ENCODE measurements around the gene LDLRAD3. TPM values are rescaled to one million over a fixed set of nuclear protein-coding genes. Genes with fewer than 3 reads are reported as not detected.
A peak's percentile ranks its signal among the peaks of the same experiment; 100 is the strongest.

The LDLRAD3 gene
- polyA plus RNA-seq, 1 of the 3 experiments (the other 2 are of a cell fraction) = 10.6 TPM

DNA sequence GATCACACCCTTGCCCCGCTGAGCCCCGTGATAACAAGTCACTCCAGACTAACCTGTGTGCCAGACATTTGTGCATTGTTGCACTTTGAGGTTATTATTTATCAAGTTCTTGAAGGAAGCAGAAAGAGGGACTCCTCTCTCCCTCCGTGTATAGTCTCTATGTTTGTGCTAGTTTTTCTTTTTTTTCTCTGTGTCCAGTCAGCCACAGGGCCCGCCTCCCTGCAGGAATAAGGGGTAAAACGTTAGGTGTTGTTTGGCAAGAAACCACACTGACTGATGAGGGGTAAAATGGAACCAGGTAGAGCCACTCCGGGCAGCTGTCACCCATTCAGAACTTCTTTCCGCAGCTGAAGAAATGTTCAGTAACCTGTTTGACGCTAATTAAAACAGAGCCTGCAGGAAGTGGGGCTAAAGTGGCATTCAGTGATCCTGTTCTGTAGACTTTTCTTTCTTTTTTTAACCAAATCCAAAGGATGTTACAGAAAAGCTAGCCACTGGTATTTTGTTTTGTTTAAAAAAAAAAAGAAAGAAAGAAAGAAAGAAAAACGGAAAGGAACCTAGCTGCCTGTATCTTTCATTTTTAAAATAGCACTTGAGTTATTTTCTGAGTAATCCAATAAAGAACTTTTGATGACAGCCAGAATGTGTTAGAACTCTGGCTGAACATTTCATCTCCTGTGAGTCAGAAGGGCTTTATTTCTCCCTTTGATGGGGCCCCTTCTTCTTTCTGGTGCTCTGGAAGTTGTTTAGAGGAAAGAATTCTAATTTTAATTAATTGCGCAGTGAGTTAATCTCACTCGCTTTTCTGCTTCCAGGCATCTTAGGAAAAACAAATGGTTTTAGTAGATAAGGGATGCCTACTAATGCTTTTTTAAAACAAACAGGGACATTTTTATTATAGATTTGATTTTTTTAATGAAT, 287.2 kb downstream of the LDLRAD3 start:
- peaks cover 17% of the 10 kb centered on the region for H3F3A ChIP-seq (replicated peaks; ENCODE audit: insufficient read depth)
- no peaks in the 10 kb centered on the region for H3K27me3 ChIP-seq (ENCODE audit: insufficient read depth)
- H3K9me2 ChIP-seq = no peaks in the 10 kb centered on the region
- peaks cover 0 to 3% of the 10 kb centered on the region in 2 experiments for H3K36me3 ChIP-seq (replicated peaks in 1 of 2; ENCODE audit: control insufficient read depth in 1 of 2, insufficient read depth in 2 of 2, low read length in 1 of 2)
- no peak overlapping the region; a peak in 1 of 4 replicates for H3K4me3 ChIP-seq (ENCODE audit: low read depth in 2 of 2, low read length in 1 of 2)
- POLR2A ChIA-PET = interaction anchor here (0.5 to 1.2 kb wide), 2 partner anchors 18 to 509 kb away, joined by 3 read pairs; no protein-coding TSS in a partner anchor
- H2AFZ ChIP-seq (ENCODE audit: low read depth) = no peak overlapping the region
- peak overlapping the region; percentile 25; the same call in 1 of the 2 replicates for H3K4me2 ChIP-seq
- CTCF ChIA-PET = interaction anchor here (0.6 to 3.0 kb wide), 7 partner anchors 11 to 615 kb away, joined by 3 to 10 read pairs (median 3); no protein-coding TSS in a partner anchor
- 48% methylated on average over 11 of the region's 11 CpGs for WGBS (ENCODE audit: low lambda C conversion rate)
- H3K27ac ChIP-seq (ENCODE audit: low read depth in 2 of 2, low read length in 1 of 2) = peak overlapping the region; percentile 41 to 69; a peak in 3 of 4 replicates
- no peaks in the 10 kb centered on the region for H3K9me3 ChIP-seq
- H3K4me1 ChIP-seq (ENCODE audit: control insufficient read depth in 1 of 2, insufficient read depth in 2 of 2, low read depth in 1 of 2, low read length in 1 of 2) = peaks cover 7 to 25% of the 10 kb centered on the region in 2 experiments; a peak in 3 of 4 replicates
- no peaks in the 10 kb centered on the region for H3K79me2 ChIP-seq (ENCODE audit: insufficient read depth)
- no peak overlapping the region for H3K9ac ChIP-seq
- DNase-seq = peak; percentile 74
- H4K20me1 ChIP-seq (ENCODE audit: insufficient read depth) = no peaks in the 10 kb centered on the region
- TF ChIP-seq EZH2phosphoT487 (IDR thresholded peaks at IDR 0.05; ENCODE audit: borderline replicate concordance, low read depth) (no peak), FOXJ3 (CRISPR knock-in tag; IDR thresholded peaks at IDR 0.05) (no peak), YY1 (IDR thresholded peaks at IDR 0.05; ENCODE audit: low read depth) (no peak), GABPA (IDR thresholded peaks at IDR 0.05; ENCODE audit: low read depth) (no peak), FOSL2 (IDR thresholded peaks at IDR 0.05; ENCODE audit: borderline replicate concordance, low read depth) (peak; percentile 63; the same call in 1 of the 2 replicates), JUND (IDR thresholded peaks at IDR 0.05) (peak; percentile 66), RCOR1 (IDR thresholded peaks at IDR 0.05; ENCODE audit: low read length) (peak; percentile 90; the same call in 1 of the 2 replicates), EP300 (IDR thresholded peaks at IDR 0.05; ENCODE audit: borderline replicate concordance in 1 of 2, low read depth in 1 of 2, low read length in 1 of 2) (peak; percentile 75 to 86), RFX5 (IDR thresholded peaks at IDR 0.05; ENCODE audit: low read length) (no peak), RAD21 (IDR thresholded peaks at IDR 0.05; ENCODE audit: low read length) (peak; percentile 15; the same call in 1 of the 2 replicates), GATA2 (CRISPR knock-in tag; IDR thresholded peaks at IDR 0.05) (peak; percentile 81), TEAD4 (IDR thresholded peaks at IDR 0.05; ENCODE audit: borderline replicate concordance, insufficient read depth) (0 out of 2 replicates have a peak, but pooled peaks have one; percentile 49), NRF1 (IDR thresholded peaks at IDR 0.05; ENCODE audit: low read depth, low read length) (no peak), TCF12 (IDR thresholded peaks at IDR 0.05) (peak; percentile 85), CHD2 (IDR thresholded peaks at IDR 0.05; ENCODE audit: low read length, partially characterized antibody) (peak; percentile 56), TAF1 (IDR thresholded peaks at IDR 0.05; ENCODE audit: borderline replicate concordance, low read depth, low read length) (no peak)
- TF ChIP-seq, protein P1, sequence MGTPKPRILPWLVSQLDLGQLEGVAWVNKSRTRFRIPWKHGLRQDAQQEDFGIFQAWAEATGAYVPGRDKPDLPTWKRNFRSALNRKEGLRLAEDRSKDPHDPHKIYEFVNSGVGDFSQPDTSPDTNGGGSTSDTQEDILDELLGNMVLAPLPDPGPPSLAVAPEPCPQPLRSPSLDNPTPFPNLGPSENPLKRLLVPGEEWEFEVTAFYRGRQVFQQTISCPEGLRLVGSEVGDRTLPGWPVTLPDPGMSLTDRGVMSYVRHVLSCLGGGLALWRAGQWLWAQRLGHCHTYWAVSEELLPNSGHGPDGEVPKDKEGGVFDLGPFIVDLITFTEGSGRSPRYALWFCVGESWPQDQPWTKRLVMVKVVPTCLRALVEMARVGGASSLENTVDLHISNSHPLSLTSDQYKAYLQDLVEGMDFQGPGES (IDR thresholded peaks at IDR 0.05; ENCODE audit: low read depth, low read length) = no peak
- TF ChIP-seq, protein P2, sequence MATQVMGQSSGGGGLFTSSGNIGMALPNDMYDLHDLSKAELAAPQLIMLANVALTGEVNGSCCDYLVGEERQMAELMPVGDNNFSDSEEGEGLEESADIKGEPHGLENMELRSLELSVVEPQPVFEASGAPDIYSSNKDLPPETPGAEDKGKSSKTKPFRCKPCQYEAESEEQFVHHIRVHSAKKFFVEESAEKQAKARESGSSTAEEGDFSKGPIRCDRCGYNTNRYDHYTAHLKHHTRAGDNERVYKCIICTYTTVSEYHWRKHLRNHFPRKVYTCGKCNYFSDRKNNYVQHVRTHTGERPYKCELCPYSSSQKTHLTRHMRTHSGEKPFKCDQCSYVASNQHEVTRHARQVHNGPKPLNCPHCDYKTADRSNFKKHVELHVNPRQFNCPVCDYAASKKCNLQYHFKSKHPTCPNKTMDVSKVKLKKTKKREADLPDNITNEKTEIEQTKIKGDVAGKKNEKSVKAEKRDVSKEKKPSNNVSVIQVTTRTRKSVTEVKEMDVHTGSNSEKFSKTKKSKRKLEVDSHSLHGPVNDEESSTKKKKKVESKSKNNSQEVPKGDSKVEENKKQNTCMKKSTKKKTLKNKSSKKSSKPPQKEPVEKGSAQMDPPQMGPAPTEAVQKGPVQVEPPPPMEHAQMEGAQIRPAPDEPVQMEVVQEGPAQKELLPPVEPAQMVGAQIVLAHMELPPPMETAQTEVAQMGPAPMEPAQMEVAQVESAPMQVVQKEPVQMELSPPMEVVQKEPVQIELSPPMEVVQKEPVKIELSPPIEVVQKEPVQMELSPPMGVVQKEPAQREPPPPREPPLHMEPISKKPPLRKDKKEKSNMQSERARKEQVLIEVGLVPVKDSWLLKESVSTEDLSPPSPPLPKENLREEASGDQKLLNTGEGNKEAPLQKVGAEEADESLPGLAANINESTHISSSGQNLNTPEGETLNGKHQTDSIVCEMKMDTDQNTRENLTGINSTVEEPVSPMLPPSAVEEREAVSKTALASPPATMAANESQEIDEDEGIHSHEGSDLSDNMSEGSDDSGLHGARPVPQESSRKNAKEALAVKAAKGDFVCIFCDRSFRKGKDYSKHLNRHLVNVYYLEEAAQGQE (IDR thresholded peaks at IDR 0.05; ENCODE audit: low read depth, low read length) = no peak
- TF ChIP-seq, protein P3, sequence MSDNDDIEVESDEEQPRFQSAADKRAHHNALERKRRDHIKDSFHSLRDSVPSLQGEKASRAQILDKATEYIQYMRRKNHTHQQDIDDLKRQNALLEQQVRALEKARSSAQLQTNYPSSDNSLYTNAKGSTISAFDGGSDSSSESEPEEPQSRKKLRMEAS (IDR thresholded peaks at IDR 0.05; ENCODE audit: low read depth) = no peak; the same call in 1 of the 2 replicates
- TF ChIP-seq, protein P4, sequence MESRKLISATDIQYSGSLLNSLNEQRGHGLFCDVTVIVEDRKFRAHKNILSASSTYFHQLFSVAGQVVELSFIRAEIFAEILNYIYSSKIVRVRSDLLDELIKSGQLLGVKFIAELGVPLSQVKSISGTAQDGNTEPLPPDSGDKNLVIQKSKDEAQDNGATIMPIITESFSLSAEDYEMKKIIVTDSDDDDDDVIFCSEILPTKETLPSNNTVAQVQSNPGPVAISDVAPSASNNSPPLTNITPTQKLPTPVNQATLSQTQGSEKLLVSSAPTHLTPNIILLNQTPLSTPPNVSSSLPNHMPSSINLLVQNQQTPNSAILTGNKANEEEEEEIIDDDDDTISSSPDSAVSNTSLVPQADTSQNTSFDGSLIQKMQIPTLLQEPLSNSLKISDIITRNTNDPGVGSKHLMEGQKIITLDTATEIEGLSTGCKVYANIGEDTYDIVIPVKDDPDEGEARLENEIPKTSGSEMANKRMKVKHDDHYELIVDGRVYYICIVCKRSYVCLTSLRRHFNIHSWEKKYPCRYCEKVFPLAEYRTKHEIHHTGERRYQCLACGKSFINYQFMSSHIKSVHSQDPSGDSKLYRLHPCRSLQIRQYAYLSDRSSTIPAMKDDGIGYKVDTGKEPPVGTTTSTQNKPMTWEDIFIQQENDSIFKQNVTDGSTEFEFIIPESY (IDR thresholded peaks at IDR 0.05; ENCODE audit: borderline replicate concordance, low read depth) = no peak
- TF ChIP-seq, protein P5, sequence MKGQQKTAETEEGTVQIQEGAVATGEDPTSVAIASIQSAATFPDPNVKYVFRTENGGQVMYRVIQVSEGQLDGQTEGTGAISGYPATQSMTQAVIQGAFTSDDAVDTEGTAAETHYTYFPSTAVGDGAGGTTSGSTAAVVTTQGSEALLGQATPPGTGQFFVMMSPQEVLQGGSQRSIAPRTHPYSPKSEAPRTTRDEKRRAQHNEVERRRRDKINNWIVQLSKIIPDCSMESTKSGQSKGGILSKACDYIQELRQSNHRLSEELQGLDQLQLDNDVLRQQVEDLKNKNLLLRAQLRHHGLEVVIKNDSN (IDR thresholded peaks at IDR 0.05; ENCODE audit: borderline replicate concordance, low read depth) = no peak

Measured in SK-N-SH (cell line).